DOHH2 (cell line): Measurements from ENCODE around the gene RIN3.

Source experiments
- EZH2phosphoT487 ChIP-seq: fragments of 200-600 bp; sonication (generic); IDR thresholded peaks from 2 replicates; pipeline ENCODE4 v1.6.1; 2017; ENCODE audit warnings: borderline replicate concordance, mild to moderate bottlenecking, antibody characterized with exemption, low read length, moderate library complexity, mixed read lengths
- TF ChIP-seq, protein P1 (sequence below): fragments of 200-600 bp; sonication (generic); IDR thresholded peaks from one replicate; pipeline ENCODE4 v1.5.1; 2014; ENCODE audit warnings: antibody characterized with exemption, mild to moderate bottlenecking, low read depth, low read length; ENCODE audit not compliant: poor library complexity, severe bottlenecking

- TF ChIP-seq, protein P1, sequence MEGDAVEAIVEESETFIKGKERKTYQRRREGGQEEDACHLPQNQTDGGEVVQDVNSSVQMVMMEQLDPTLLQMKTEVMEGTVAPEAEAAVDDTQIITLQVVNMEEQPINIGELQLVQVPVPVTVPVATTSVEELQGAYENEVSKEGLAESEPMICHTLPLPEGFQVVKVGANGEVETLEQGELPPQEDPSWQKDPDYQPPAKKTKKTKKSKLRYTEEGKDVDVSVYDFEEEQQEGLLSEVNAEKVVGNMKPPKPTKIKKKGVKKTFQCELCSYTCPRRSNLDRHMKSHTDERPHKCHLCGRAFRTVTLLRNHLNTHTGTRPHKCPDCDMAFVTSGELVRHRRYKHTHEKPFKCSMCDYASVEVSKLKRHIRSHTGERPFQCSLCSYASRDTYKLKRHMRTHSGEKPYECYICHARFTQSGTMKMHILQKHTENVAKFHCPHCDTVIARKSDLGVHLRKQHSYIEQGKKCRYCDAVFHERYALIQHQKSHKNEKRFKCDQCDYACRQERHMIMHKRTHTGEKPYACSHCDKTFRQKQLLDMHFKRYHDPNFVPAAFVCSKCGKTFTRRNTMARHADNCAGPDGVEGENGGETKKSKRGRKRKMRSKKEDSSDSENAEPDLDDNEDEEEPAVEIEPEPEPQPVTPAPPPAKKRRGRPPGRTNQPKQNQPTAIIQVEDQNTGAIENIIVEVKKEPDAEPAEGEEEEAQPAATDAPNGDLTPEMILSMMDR: no peak
- TF ChIP-seq EZH2phosphoT487: no peak
These were observed 40.2 kb upstream of the RIN3 start for GRCh38 chr14:92473261-92473968.
